Common myeloid progenitor, CD34-positive (primary cell): ENCODE measurements around the gene RUNX1.

ENCODE experiments used
- CTCF ChIA-PET: fragments of 350-600 bp; sonication (Branson Sonifier 250); formaldehyde crosslinking; loops from one replicate; lab custom pipeline; 2021; ENCODE audit warnings: antibody characterized with exemption; lab: Charles Lee
- POLR2A ChIA-PET: fragments of 350-600 bp; sonication (Branson Sonifier 250); formaldehyde crosslinking; loops from one replicate; lab custom pipeline; 2021; ENCODE audit warnings: antibody characterized with exemption; lab: Charles Lee
- DNase-seq, 3 donors: peaks; one replicate each; pipeline versions ENCODE4 v3.0.0 to v3.0.0-alpha.2; 2013
- H3K27ac ChIP-seq, 2 experiments: 1 replicate in 1 of 2; 2 replicates in 1 of 2; pipeline ENCODE4 v1.7.0; 2013; ENCODE audit warnings: inconsistent platforms in 2 of 2, low read length in 2 of 2, mild to moderate bottlenecking in 2 of 2, low read depth in 1 of 2, moderate library complexity in 1 of 2; ENCODE audit not compliant: severe bottlenecking in 2 of 2, insufficient read depth in 1 of 2, poor library complexity in 1 of 2
- H3K27me3 ChIP-seq, 5 experiments: replicated peaks in 2 of 5; 1 replicate in 3 of 5; 2 replicates in 2 of 5; pipeline versions ENCODE4 v1.6.1 to v1.7.0; 2013; ENCODE audit warnings: low read length in 4 of 5, mild to moderate bottlenecking in 2 of 5, moderate library complexity in 2 of 5, inconsistent platforms in 1 of 5; ENCODE audit not compliant: insufficient read depth in 5 of 5, control insufficient read depth in 4 of 5
- H3K36me3 ChIP-seq, 4 experiments: 1 replicate in 2 of 4; 2 replicates in 2 of 4; pipeline versions ENCODE4 v1.6.1 to v1.7.0; 2013; ENCODE audit warnings: low read length in 3 of 4, control low read depth in 1 of 4, mild to moderate bottlenecking in 1 of 4; ENCODE audit not compliant: control insufficient read depth in 4 of 4, insufficient read depth in 4 of 4
- H3K4me1 ChIP-seq, 4 experiments: 1 replicate in 3 of 4; 2 replicates in 1 of 4; pipeline versions ENCODE4 v1.6.1 to v1.7.1; 2013; ENCODE audit warnings: low read length in 3 of 4, mild to moderate bottlenecking in 3 of 4, control low read depth in 1 of 4, inconsistent platforms in 1 of 4, moderate library complexity in 1 of 4; ENCODE audit not compliant: control insufficient read depth in 4 of 4, insufficient read depth in 4 of 4; ENCODE audit errors: control extremely low read depth in 1 of 4
- H3K4me3 ChIP-seq, 7 experiments: 1 replicate in 4 of 7; 2 replicates in 3 of 7; pipeline versions ENCODE4 v1.5.1 to v1.7.0; 2013; ENCODE audit warnings: mild to moderate bottlenecking in 7 of 7, low read length in 6 of 7, moderate library complexity in 6 of 7, inconsistent platforms in 2 of 7, low read depth in 2 of 7, control low read depth in 1 of 7; ENCODE audit not compliant: insufficient read depth in 4 of 7, control insufficient read depth in 1 of 7; ENCODE audit errors: extremely low read depth in 1 of 7
- H3K9me3 ChIP-seq, 5 experiments: 1 replicate in 4 of 5; 2 replicates in 1 of 5; pipeline versions ENCODE4 v1.6.1 to v1.7.1; 2013; ENCODE audit warnings: low read length in 4 of 5, mild to moderate bottlenecking in 2 of 5, inconsistent platforms in 1 of 5, low read depth in 1 of 5, moderate library complexity in 1 of 5; ENCODE audit not compliant: control insufficient read depth in 4 of 5, insufficient read depth in 2 of 5; ENCODE audit errors: control extremely low read depth in 1 of 5
- WGBS: methylation state at CpG from one replicate; pipeline ENCODE4 v1.1.5; 2013; ENCODE audit not compliant: insufficient coverage; 5-methylcytosine and 5-hydroxymethylcytosine counted together

Gene RUNX1

DNA sequence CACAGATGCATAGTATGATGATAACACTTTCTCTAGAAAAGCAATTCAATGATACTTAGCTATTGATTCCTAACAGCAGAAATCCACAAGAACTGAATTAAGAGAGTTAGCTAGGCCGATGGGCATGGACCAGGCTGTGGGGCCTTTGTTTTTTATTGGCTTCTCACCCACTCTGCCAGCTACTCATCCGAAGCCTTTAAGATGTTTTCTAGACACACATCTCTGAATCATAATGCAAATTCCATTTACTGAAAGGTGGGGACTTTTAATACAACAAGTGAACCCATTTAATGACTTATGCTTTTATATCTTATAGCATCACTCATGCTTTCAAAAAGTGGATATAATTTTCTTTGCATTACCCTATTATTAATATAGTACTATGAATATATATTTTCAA is 170.2 kb downstream of the RUNX1 start:
- WGBS: 89% methylated on average over 1 of the region's 2 CpGs
- CTCF ChIA-PET: interaction anchor here (1.8 to 2.0 kb wide), 2 partner anchors 12 to 14 kb away, joined by 6 read pairs; no protein-coding TSS in a partner anchor
- Histone ChIP-seq H3K27ac (no peak overlapping the region), H3K4me3 (no peak overlapping the region), H3K36me3 (peaks cover 8 to 88% (median 51%) of the 10 kb centered on the region in 4 experiments), H3K9me3 (no peaks in the 10 kb centered on the region), H3K4me1 (peaks cover 22 to 32% (median 30%) of the 10 kb centered on the region in 4 experiments), H3K27me3 (no peaks in the 10 kb centered on the region)
- POLR2A ChIA-PET: interaction anchor here (1.0 kb wide), 1 partner anchor 9 kb away, joined by 3 read pairs; no protein-coding TSS in a partner anchor
- DNase-seq: no peak

DNA sequence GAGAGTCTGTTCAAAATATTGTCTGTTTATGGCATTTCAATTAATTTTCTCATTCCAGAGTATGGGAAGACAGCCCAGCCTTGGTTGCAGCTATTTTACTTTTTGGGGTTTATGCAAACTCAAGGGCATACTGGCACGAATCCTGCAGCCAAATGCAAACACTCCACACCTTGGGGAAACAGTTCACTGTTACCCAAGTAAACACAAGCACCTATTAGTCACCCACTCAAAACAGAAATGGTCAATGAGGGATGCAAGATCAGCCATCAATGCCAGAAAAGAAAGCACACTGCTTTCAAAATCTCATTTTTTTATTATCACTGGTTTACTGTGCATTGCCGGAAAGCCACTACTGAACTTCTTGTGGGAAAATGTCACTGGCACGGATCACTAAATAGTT is 170.6 kb downstream of the RUNX1 start:
- no peaks in the 10 kb centered on the region for H3K27me3 ChIP-seq
- ChIA-PET CTCF (interaction anchor here (2.0 kb wide), 1 partner anchor 13 kb away, joined by 6 read pairs; no protein-coding TSS in a partner anchor), POLR2A (no interaction called here)
- peaks cover 18 to 28% (median 26%) of the 10 kb centered on the region in 4 experiments for H3K4me1 ChIP-seq
- H3K9me3 ChIP-seq: no peaks in the 10 kb centered on the region
- 100% methylated on average over 2 of the region's 3 CpGs for WGBS
- no peak for DNase-seq
- no peak overlapping the region for H3K27ac ChIP-seq
- H3K4me3 ChIP-seq: no peak overlapping the region
- H3K36me3 ChIP-seq: peaks cover 9 to 88% (median 53%) of the 10 kb centered on the region in 4 experiments

DNA sequence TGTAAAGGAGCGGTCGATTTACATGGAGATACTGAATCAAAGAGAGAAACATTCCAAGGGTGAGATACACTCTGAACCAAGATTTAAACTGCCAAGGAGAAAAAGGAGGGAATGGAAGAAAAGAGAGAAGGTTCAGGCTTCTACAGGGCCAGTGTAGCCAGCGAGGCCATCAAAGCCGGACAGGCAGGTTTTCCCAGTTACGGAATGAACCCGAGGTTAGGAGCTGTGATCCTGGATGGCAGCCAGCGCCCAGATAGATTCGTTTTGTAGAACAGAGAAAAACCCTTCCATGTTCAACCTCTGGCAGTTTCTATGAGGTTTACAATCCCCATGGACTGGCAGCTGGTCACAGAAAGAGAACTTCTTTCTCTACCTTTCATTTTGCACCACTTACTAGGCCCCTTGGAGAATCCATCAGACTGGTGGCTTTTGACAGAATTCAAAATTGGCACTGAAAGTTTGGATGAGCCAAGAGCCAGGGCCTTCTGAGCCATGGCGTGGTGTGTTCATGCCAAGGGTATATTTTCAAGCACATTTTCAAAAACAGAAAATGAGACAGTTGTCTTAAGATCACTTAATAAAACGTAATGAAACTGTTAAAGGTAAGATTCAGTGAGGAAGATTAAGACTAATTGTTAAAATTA is 171.5 kb downstream of the RUNX1 start:
- WGBS: 92% methylated on average over 6 of the region's 10 CpGs
- ChIA-PET CTCF (interaction anchor here (0.9 kb wide), 1 partner anchor 566 kb away, joined by 3 read pairs; no protein-coding TSS in a partner anchor), POLR2A (no interaction called here)
- Histone ChIP-seq H3K9me3 (no peaks in the 10 kb centered on the region), H3K4me3 (no peak overlapping the region), H3K27ac (peak overlapping the region in 1 of 2 experiments; percentile 9), H3K27me3 (no peaks in the 10 kb centered on the region), H3K4me1 (peaks cover 10 to 20% (median 19%) of the 10 kb centered on the region in 4 experiments), H3K36me3 (peaks cover 16 to 91% (median 61%) of the 10 kb centered on the region in 4 experiments)
- DNase-seq: no peak

DNA sequence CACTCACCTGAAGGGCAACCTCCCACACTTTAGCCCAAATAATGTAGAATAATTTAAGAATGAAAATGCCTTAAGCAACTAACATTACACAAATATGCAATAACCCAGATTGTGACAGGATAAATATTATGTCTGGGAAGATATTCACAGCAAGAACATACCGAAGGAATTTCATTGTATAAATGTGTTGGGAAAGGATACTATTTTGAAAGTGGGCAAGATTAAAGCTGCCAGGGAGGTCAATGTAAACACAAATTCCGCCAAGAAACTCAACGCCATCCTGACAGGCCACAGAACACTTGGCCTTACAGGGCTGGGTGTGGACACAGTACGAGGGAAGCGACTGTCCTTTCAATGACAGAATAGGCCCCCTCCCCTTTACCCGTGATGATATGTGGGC is 173.3 kb downstream of the RUNX1 start:
- no peak overlapping the region for H3K4me3 ChIP-seq
- H3K27ac ChIP-seq: no peak overlapping the region
- H3K27me3 ChIP-seq: no peaks in the 10 kb centered on the region
- H3K4me1 ChIP-seq: peaks cover 0 to 6% (median 2%) of the 10 kb centered on the region in 4 experiments
- ChIA-PET POLR2A (no interaction called here), CTCF (interaction anchor here (1.0 kb wide), 1 partner anchor 18 kb away, joined by 4 read pairs; no protein-coding TSS in a partner anchor)
- peaks cover 18 to 93% (median 71%) of the 10 kb centered on the region in 4 experiments for H3K36me3 ChIP-seq
- no peaks in the 10 kb centered on the region for H3K9me3 ChIP-seq
- DNase-seq: no peak
- WGBS: 98% methylated on average over 6 of the region's 6 CpGs

DNA sequence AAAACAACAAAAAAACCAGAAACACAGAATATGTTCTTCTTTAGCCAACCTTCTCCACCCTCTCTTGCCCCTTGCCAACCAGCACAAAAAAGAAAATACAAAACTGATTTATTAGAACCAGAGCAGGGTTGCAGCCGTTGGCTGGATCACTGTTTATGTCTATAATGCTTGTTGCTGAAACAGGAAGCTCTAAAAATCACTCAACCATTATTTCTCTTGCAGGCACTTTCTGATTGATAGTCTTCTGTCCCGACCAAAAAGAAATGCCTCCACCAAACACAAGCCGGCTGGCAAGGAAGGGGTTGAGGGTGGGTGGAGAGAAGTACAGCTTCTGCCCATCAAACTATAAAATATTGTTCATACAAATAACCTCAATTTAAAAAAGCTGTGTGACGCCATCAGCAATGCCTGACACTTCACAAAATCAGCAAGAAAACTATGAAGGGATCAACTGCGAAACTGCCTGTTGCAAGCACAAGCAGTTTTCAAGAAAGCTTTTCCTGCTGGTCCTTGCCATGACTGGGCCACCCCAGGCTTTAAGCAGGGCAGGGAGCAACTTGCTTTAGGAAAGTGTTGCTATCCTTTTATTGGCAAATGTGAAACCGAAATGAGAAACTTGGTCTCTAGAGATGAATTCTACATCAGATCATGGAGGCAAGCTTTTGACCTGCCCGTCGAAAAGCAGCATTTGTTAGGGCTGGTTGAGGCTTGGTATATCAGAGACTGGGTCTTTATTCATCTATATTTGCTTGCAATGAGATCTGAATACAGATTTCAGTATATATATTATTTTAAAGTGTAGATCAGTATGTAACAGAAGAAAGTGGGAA is 174.2 kb downstream of the RUNX1 start:
- Histone ChIP-seq H3K27me3 (no peaks in the 10 kb centered on the region), H3K27ac (no peak overlapping the region), H3K36me3 (peaks cover 20 to 93% (median 73%) of the 10 kb centered on the region in 4 experiments), H3K9me3 (no peaks in the 10 kb centered on the region), H3K4me3 (no peak overlapping the region), H3K4me1 (peaks cover 0 to 6% (median 0%) of the 10 kb centered on the region in 4 experiments)
- CTCF ChIA-PET: interaction anchor here (0.8 kb wide), 1 partner anchor 9 kb away, joined by 3 read pairs; no protein-coding TSS in a partner anchor
- DNase-seq: no peak
- WGBS: 79% methylated on average over 3 of the region's 8 CpGs
- POLR2A ChIA-PET: no interaction called here

DNA sequence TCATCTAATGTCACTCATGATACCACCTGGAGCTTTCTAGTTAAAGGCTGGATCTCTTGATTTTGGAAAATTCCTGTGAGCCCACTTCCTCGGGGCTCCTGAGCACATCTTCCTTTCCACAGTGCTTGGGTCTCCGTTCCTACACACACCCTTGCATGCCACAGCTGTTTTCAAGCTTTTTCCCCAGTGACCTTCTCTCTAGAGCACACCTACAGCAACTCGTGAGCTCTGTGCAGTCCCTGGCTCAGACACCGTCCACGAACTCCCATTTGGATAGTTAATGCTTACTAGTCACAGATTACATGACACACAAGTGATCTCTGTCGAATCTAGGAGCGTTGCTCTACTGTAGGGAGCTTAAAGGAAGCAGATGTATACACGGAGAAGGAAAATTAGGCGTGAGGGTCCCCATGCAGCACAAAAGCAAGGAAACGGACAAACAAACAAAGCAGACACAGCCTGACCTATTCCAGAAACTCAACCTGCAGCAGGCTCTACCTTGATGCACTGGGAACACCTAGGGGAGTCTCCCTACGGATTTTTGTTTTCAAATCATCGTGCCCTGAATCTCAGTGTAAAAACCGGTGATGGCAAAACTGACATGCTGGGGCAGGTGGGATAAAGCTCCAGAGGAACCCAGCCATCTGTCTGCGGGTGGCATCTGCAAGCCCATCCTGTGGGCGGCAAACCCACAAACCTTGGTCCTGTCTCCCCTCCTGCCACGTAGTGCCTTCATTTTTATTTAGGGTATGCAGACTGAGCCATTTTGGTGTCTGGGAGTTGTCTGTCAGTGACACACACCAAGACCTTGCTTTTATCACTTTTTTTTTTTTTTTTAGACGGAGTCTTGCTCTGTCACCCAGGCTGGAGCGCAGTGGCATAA is 177.8 kb downstream of the RUNX1 start:
- CTCF ChIA-PET: interaction anchor here (1.1 kb wide), 1 partner anchor 13 kb away, joined by 5 read pairs; no protein-coding TSS in a partner anchor
- Histone ChIP-seq H3K36me3 (peaks cover 28 to 95% (median 77%) of the 10 kb centered on the region in 4 experiments), H3K9me3 (no peaks in the 10 kb centered on the region), H3K4me1 (peaks cover 0 to 11% (median 6%) of the 10 kb centered on the region in 4 experiments), H3K27me3 (no peaks in the 10 kb centered on the region), H3K27ac (no peak overlapping the region), H3K4me3 (no peak overlapping the region)
- POLR2A ChIA-PET: no interaction called here
- no peak for DNase-seq
- WGBS: over 99% methylated on average over 15 of the region's 18 CpGs
